ENCODE results near the gene RTL5. TPM values are rescaled to one million over a fixed set of nuclear protein-coding genes. Genes with fewer than 3 reads are reported as not detected.
"Not testable (repeated sequence)": the region's sequence is repeated elsewhere in the genome, so short reads cannot be mapped to it uniquely, and the experiment has no call there.

The RTL5 gene
- total RNA-seq (2014; rRNA removed; shearing (Covaris generic)), result 0.14 and 0.89 TPM in 2 replicates

DNA sequence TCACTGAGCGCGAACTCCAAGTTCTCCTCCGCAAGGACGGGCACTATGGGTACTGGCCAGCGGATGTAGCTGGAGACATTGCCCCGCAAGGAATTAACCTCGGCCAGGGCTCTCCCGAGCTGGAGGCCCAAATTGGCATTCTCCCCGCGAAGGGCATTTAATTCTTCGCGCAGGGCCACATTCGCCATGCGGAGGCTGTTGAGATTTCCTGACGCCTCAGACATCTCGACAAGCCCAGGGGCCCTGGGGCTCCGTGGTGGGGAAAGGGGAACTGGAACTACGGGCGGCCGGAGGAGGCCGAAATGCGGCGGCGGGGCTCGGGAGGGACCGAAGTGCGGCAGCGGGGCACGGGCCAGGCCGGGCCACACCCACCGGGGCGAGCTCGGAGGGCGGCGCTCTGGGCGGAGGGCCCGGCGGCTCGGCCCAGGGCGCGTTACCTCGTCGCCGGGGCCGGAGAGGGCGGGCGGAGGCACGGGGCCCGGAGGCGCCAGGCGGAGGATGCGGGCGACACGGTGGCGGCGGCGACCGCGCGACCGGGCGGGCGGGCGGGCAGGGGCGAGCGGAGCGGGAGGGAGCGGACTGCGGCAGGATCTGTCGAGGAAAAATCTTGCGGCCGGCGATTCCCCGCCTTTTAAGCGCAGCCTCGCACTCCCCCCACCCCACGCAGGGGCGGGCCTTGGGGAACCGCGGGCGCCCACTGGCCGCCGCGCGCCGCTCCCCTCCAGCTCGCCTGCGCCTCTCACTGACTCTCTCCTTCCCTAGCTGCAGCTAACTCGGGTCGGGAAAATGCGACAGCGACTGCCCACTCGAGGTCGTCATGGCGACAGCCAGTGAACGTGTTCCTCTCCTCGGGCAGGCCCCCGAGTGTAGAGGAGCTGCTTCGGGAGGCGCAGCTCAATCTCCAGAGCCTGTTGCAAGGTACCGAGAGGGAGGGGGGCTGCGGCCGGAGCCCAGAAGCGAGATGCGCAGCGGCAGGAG is at the start of gene RTL5:
Gene RTL5 (minus strand): TSS at position 599 of the 978 bp plus-strand sequence.
- DNase-seq (ENCODE audit: low spot score), result peak; percentile 77

DNA sequence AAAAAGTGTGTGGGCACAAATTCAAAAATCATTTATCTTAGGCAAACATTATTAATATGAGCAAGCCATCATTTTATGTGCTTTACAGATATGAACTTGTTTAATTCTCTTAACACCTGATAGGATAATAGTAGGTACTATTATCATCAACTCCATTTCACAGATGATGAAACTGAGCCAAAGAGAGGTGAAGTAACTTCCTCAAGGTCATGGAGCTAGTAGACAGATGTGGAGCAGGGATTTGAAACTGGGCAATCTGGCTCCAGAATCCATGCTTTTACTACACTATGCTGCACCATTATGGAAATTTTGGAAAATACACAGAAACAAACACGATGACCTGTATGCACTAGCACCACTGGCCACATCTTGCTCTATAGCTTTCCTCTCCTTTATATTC is 48.8 kb upstream of the RTL5 start:
- DNase-seq (ENCODE audit: low spot score), result no peak

DNA sequence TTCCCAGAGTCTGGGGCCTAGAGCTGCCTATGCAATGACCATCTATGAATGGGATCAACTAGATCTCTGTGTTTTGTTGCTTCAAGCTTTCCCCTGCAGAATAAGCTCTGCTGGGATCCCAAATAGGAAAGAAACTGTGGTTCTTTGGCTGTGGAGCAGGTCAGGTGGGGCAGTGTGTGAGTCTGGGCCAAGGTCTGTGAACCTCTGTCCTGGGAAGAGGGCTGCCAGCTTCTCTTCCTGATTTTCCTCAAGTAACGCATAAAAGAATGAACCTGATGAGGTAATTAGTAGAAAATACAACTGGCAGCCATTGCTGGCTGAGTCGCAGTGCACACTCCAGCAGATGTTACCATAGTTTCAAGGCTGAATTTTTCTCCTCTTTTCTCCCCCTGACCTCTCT is 45.3 kb upstream of the RTL5 start:
- DNase-seq (ENCODE audit: low spot score), result no peak

DNA sequence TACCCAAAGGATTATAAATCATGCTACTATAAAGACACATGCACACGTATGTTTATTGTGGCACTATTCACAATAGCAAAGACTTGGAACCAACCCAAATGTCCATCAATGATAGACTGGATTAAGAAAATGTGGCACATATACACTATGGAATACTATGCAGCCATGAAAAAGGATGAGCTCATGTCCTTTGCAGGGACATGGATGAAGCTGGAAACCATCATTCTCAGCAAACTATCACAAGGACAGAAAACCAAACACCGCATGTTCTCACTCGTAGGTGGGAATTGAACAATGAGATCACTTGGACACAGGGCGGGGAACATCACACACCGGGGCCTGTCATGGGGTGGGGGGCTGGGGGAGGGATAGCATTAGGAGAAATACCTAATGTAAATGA is 44.6 kb upstream of the RTL5 start:
- not testable (repeated sequence) for DNase-seq (ENCODE audit: low spot score)

DNA sequence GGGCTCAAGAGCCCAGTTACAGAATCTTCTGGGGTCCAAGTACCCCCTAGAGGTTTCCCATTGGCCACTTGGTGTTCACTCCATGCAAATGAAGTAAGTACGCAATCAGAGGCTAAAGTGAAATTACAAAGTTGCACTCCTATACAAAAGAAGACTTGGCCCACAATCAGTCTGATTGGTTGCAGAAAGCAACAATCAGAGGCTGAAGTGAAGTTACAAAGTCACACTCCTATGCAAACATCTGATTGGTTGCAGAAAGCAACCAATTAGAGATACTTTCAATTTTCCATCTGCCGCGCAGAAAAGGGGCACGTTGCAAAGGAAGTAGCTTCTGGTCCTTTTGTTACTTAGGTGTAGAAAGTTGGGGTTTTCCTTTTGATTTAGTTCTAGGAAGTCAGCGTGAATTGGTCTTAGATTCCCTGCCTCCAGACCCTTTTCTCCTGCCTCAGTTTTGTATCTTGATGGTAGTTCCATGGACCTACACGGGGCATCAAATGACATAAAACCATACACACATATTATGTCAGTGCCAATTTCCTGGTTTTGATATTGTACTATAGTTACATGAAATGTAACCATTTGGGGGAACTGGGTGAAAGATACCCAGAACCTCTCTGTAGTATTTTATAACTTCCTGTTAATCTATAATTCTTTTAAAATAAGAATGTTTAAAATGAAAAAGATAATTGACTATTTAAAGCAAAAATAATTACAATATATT is 37.5 kb upstream of the RTL5 start:
- DNase-seq (ENCODE audit: low spot score), result peak; percentile 68

DNA sequence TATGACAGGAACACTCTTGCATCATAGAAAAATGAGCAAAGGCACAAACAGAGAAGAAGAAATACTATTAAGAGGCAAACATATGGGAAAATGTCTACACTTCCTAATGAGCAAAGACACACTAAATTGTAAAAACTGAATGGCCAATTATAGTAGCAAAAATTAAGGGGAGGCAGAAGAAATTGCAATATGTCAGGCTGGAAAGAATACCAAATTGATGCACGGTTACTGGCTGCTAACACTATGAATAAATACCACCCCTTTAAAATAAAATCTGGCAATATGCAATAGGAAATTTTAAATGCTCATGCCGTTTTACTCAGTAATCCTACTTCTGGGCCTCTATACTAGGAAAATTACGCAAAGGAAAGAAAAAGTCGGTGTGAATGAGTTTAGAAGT is 33.8 kb upstream of the RTL5 start:
- DNase-seq (ENCODE audit: low spot score), result no peak

DNA sequence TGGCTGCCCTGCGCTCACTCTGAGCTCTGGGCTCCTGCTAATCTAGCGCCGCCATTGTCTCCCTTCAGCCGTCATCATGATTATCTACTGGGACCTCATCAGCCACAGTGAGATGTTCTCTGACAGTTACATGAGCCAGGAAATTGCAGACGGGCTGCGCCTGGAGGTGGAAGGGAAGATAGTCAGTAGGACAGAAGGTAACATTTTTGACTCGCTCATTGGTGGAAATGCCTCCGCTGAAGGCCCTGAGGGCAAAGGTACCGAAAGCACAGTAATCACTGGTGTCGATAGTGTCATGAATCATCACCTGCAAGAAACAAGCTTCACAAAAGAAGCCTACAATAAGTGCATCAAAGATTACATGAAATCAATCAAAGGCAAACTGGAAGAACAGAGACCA is 28.1 kb upstream of the RTL5 start:
- DNase-seq (ENCODE audit: low spot score), result no peak

DNA sequence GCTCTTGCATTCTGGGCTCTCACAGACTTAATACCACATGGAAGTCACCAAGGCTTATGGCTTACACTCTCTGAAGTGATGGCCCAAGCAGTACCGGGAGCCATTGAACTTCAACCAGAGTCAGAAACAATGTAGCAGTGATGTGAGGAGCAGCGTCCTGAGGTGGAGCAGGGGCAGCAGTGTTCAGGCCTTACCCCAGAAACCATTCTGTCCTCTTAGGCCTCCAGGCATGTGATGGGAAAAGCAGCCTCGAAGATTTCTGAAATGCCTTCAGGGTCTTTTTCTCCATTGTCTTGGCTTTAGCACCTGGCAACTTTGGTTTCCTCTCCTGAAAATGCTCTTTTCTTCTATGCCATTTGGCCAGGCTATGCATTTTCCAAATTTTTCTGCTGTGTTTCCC is 27.1 kb upstream of the RTL5 start:
- no peak for DNase-seq (ENCODE audit: low spot score)

DNA sequence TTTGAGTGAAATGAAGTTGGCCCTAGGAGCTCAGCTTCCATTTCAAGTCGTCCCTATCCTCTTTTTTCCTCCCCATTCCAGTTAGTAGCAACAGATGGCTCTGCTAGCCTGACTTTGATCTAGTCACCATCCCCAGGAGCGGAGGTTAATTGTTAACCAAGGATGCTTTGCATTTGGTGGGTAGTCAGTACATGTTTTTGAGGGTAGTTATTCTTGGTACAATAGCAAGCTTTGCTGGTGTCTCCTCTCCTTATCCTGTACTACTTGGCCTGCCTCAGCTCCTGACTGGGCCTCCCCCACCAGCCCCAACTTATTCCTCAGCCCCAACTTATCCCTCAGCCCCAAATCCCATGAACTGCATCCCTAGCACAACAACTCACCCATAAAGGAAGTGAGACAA is 14.8 kb upstream of the RTL5 start:
- no peak for DNase-seq (ENCODE audit: low spot score)

DNA sequence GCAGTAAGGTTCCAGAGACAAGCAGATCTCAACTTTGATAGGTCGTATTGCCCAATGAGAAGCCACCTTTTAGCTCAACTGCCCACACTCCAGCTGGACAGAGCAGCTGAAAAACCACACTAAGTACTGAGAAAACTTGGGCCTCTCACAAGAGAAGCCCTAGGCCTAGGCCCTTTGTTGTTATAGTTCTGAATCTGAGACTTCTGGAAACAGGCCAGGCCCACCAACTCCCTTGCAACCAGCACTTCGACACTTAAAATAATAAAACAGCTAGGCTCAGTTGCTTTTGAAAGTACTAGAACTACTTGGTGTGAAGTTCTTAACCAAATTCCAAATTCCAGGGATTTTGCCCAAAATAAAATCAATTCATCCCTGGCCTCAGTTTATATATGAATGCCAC is 13.5 kb upstream of the RTL5 start:
- DNase-seq (ENCODE audit: low spot score), result no peak

DNA sequence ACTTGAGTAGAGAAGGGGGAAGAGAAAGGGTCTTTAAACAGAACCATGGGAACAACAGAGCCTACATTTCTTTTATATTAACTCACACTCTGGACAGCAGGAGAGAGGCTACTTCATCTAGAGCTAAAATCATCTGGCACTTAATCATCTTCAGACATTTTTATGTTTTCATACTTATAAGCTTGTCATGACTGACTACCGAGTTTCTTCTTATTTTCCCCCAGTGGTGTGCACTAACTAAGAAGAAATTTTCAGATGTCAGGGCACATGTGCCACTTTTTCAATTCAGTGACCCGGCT is 11.8 kb upstream of the RTL5 start:
- no peak for DNase-seq (ENCODE audit: low spot score)

DNA sequence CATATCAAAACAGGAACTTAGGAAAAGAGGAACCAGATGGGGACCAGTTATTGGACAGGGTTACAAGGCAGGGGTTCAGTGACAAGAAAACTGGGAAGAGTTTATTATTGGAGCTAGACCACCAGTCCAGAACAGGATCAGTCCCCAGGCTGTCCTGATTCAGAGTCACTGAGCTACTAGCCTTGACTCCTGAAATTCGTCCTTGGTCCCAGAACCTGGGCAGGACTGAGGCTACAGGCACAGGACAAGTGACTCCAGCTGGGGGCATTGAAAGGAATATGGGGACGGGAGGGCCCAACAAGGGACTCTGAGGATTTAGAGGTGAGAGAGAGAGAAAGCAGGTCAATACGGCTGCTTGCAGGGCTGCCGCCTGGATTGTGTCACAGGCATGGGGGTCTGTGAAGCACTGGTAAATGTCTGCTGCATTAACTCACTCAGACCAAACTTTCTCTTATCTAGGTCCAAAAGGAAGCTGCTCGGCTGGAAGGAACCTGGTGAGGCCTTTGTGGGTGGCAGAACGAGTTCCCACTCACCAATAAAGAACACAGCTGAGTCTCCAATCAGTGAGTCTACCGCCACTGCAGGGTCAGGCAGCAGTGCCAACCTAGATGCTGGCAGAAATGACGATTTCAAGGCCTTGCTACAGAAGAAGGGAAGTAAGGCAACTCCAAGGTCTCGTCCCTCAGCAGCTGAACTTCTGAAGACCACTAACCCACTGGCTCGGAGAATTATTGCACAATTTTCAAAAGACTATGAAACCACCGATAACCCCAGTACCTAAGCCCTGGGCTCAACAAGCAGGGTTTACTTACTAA is 11.3 kb upstream of the RTL5 start:
- no peak for DNase-seq (ENCODE audit: low spot score)

DNA sequence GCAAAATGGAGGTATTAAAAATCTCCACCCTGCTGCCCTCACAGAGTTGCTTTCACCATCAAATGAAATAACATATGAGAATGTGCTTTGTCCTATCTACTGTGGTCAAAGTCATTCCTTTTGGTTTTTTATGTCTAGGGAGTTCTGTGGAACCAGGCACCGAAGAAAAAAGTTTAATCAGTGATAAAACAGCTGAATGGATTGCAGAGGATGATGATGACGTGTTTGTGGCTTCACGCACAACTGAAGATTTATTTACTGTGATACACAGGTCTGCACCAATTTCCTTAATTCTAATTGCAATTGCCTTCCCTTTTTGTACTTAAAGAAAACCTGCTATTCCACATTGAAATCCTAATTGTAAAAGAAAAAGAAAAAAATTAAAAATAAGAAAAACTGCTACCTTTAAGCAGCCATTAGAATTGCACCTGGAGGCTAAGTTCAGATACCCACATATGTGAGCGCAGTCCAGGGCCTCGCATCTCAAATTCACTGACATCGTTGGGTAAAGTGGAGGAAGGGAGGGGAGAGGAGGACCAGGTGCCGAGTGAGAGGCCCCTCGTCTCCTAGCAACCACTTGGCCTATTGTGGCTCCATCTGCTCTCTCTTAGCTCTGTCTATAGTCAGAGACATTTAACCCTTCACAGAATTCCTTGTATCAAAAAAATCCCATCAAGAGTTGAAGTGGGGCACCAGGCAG is 10.5 kb upstream of the RTL5 start:
- no peak for DNase-seq (ENCODE audit: low spot score)

DNA sequence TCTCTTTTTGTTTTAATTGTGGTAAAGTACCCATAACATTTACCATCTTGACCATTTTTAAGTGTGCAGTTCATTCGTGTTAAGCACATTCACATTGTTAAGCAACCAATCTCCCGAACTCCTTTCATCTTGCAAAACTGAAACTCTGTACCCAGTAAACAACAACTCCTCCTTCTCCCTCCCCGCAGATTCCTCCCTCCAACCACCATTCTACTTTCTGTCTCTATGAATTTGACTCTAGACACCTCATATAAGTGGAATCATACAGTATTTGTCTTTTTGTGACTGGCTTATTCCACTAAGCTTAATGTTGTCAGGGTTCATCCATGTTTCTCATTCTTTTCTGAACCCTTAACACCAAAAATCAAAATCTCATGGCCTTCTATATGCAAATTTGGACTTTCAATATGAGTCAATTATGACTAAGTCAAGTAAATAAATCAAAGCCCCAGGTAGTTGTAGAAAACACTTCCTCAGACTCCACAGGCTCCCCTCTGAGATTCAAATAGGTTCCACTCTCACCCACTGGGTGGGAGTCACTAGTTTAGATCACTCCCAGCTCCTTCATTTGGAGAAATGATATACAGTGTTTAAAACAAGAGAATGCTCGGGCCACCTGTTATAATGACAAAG is 9.8 kb upstream of the RTL5 start:
- no peak for DNase-seq (ENCODE audit: low spot score)

DNA sequence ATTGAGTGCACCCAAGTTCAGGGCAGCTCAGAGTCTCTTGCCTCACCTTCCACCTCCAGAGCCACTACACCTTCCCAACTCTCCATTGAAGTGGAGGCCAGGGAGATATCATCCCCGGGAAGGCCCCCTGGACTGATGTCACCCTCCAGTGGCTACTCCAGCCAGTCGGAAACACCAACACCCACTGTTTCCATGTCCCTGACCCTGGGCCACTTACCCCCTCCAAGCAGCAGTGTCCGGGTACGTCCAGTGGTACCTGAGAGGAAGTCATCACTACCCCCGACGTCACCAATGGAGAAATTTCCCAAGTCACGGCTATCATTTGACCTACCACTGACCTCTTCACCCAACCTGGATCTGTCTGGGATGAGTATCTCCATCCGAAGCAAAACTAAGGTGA is 7.8 kb upstream of the RTL5 start:
- DNase-seq (ENCODE audit: low spot score), result no peak

DNA sequence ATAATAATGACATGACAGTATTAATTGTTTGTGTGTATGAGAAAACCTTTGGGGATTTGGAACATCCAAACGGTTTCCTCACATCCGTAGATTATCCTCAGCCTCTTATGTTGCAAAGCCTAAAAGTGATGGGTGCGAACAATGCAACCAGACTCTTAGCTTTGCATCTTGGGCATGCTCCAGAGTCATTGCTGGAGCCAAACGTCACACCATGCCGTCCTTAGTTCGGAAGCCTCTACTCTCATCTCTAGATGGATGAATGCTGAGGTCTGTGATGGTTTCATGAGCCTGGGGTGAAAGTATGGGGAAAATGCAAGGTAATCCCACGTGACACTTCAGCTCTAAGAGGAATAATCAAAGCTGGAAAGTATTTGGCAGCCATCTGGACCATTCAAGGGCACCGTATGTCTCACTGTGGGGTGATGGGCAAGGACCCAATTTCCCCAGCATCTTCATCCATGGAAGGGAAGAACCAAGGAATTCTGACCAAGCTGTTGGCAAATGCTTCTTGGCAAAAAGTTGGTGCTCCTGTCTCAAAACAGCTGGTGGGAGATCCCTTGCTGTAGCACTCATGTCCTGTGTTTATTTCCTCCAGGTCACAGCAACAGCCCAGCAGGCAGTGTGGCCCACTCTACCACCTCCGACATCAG is 6.3 kb upstream of the RTL5 start:
- no peak for DNase-seq (ENCODE audit: low spot score)

DNA sequence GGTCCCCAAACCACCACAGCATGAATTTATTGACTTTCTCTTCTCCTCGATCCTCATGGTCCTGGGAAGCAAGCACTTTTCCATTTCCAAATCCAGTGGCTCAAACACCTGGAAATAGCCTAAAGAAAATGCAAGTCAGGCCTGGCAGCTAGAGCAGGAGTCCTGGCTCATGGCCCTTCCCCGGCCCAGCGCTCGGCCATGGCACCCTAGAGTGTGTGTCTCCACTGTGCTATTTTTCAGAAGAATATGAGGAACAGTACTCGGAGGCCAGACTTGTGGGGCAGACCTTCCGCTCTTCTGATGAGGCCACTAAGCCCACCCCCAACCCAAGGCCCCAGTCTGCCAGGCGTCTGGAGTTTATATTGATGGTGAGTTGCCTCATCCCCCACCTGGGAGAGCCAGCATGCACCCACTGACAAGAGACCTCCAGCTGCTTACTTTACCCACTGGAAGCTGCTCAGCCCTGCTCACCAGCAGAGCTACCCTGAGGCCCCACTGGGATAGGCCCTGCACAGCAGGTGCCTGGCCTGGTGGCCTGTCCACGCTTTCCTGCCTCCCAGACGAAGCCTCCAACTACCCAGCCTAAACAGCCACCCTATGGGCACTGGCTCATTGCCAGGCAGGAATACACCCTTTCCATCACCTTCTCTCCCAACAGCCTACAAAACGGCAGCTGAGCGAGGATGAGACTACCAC is 2.3 kb upstream of the RTL5 start:
- DNase-seq (ENCODE audit: low spot score), result no peak

DNA sequence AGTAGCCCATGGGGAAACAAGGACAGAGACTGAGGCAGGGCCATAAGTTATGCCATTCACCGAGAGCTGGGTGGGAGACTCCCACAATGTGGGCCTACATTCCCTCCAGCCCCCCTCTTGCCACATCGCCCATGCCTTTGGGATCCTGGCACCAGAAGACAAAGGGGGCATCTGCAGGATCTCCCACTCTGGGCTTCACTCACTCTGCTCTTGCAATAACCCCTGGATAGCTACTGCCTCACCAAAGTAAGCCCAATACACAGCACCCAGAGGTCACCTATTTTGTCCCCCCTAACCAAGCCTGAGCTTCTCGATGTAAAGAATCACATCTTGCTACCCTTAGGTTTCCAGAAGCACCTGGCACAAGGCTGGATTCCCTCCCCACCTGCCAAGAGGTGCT is 741 bp upstream of the RTL5 start:
- DNase-seq (ENCODE audit: low spot score), result no peak

DNA sequence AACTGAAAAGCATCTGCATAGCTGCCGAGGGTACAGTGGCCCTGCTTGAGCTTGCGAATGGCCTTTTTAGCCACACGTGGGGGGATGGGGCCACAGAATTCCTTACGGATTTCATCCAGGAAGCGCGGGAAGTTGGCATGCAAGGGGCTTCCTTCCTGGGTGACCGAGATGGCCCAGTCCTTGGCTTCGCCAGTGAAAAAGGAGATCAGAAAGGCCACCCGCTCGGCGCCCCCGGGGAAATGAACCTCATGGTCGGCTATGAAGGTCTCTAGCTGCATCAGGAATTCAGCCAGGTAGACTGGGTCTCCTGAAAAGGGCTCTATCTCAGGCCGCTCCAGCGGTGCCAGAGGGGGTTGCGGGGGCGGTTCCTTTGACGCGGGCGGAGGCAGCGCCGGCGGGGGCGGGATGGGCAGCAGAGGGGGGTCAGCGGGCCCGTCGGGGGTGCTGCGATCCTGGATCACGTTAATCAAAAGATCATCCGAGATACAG is 909 bp downstream of the RTL5 start:
- no peak for DNase-seq (ENCODE audit: low spot score)
